Posterior cingulate gyrus (tissue), 11 donors: Measurements from ENCODE around the gene DRD4.
"Not testable (repeated sequence)": the region's sequence is repeated elsewhere in the genome, so short reads cannot be mapped to it uniquely, and the experiment has no call there.

Experiments used
- DNase-seq, 10 donors: peaks; one replicate each; pipeline versions ENCODE4 v3.0.0 to v3.0.0-alpha.2; 2020 to 2021; ENCODE audit warnings: mixed read lengths in 3 of 10
- intact Hi-C: fragments of 100-400 bp; cut with DNase I; formaldehyde crosslinking; loops from one replicate; pipeline ENCODE4 v1.15.1; 2023

DRD4 gene

DNA sequence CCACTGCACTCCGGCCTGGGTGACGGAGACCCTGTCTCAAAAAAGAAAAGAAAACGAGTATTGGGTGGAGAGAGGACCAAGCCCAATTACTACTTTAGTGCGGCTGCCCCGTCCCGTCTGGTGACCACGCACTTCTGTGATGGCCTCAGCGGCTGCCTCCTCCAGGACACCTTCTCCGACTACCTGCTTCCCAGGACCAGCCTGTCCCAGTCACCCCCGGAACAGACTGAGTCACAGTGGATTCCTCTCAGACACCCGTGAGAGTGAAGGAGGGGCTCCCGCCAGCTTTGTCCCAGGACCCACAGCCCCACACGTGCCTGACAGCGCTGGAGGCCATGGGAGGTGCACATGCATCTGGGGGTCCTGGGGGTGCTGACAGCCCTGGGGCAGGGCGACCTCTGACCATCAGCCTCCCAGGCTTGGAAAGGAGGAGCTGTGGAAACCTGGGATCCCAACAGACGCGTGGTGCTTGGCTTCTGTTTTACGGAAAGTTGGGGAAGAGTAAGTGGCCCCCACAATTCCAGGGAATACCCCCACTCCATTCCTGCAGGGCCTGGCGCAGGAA is 4.8 kb downstream of the DRD4 start:
- no peak for DNase-seq
- intact Hi-C loops, result no loop called here

DNA sequence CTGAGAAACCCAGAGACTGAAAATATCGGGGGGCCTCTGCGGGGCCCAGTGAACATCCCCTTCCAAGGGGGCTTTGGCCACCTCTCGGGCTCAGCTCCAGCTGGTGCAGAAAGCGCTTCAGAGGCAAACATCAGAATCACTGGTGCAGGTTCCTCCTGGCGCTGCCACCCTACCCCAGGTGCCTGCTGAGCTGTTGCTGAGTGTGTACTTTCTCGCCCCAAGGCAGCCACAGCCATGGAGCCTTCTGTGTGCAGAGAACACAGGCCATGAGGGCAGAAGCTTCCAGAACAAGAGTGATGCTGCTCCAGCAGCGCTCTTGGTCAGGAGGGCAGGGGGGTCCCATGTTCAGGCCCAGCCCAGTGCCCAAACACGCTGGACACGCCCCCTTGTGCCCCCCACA is 6.3 kb downstream of the DRD4 start:
- intact Hi-C loops, result no loop called here
- DNase-seq, result no peak

DNA sequence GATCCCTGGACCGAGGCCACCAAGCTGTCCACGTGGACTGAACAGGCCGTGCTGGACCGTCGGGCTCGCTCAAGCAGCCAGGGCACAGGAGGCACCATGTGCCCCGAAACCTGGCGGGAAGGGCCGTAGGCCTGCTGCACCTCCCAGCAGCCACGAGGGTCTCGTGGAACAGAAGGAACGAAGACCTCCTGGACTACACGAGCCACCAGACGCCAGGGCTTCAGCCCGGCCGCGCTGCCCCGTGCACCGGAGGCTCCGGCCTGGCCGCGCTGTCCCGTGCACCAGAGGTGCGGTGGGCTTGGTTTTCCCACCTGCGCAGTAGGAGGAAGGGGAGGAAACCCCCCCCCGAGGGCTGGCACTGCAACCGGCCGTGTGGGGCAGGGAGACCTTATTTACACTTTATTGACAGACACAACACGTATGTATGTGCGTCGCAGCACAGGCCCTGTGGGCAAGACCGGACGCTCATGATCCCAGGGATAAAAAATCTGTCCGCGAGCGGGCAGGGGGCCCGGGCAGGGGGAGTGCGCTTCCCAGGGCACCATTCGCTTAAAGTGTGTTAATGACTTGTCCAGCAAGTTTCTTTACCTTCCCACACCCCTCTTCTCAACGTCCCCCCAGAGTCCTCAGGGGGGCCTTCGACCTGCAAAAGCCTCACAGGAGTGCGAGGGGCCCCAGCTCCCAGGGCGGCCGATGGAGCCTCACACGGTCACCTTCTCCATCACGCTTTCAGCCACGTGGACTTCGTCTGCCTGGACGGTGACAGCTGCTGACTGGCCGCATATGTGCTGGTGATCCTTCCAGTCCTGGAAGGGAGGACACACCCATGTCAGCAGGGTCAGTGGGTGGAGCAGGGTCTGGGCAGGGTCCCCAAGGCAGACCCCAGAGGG is 7.0 kb downstream of the DRD4 start:
- intact Hi-C loops, result no loop called here
- no peak for DNase-seq

DNA sequence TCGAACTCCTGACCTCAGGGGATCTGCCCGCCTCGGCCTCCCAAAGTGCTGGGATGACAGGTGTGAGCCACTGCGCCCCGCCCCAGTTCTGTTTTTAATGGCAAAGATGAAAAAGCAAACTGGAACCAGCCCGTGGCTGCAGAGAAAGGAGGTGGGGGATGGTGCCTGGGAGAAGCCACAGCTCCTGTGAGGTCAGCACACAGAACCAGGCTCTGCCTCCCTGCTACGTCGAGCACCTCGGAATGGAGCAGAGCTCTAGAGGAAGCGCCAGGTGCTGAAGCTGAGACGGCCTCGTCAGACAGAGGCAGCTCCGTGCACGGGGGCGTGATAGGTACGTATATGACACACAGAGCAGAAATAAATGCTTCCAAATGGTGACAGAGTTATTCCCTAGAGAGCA is 8.5 kb downstream of the DRD4 start:
- intact Hi-C loops, result no loop called here
- DNase-seq, result no peak

DNA sequence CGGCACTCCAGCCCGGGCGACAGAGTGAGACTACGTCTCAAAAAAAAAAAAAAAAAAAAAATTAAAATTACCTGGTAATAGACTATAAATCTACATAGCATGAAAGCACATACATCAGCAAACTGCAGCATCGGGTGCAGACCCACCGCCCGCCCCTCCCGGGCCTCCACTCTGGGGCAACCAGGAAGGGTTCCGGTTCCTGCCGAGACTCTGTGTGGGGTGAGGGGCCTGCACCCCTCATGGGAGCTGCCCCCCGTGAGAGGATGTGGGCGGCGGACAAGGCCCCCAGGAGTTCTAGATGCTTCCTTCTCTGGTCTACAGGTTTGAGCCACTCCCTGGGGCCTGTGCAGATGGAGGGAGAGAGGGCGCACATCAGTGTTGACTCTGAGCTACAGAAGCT is 9.1 kb downstream of the DRD4 start:
- intact Hi-C loops, result no loop called here
- DNase-seq, result no peak

DNA sequence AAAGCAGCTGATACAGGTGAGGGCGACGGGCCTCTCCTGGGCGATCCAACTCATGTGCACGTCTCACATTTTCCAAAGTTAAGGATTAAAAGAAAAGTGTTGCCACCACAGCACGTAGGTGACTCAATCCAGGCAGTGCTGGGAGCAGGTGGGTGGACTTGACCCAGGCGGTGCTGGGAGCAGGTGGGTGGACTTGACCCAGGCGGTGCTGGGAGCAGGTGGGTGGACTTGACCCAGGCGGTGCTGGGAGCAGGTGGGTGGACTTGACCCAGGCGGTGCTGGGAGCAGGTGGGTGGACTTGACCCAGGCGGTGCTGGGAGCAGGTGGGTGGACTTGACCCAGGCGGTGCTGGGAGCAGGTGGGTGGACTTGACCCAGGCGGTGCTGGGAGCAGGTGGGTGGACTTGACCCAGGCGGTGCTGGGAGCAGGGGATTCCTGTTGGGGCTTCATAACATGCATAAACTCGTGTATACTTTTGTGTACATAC is 10.6 kb downstream of the DRD4 start:
- not testable (repeated sequence) for DNase-seq

DNA sequence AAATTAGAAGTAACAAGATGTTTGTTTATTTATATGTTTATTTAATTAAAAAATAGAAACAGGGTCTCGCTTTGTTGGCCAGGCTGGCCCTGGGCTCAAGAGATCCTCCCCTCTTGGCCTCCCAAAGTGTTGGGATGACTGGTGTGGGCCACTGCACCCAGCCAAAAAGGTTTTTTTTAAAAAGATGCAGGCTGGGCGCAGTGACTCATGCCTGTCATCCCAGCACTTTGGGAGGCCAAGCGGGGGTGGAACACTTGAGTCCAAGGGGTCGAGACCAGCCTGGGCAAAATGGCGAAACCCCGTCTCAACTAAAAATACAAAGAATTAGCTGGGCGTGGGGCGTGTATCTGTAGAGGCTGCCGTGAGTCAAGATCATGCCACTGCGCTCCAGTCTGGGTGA is 13.4 kb downstream of the DRD4 start:
- DNase-seq, result no peak

More for the DNA sequence above, 10.6 kb downstream of the DRD4 start:
- intact Hi-C loops, result not testable (repeated sequence)

DNA sequence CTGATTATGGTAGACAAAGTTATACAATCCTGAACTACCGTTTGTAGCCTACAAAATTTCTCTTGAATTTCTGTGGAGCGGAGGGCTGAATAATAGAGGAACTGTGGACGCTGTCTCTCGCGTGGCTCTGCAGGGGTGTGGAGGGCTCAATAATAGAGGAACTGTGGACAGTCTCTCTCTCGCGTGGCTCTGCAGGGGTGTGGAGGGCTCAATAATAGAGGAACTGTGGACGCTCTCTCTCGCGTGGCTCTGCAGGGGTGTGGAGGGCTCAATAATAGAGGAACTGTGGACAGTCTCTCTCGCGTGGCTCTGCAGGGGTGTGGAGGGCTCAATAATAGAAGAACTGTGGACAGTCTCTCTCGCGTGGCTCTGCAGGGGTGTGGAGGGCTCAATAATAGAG is 16.1 kb downstream of the DRD4 start:
- DNase-seq, intact Hi-C loops: not testable (repeated sequence)

More for the DNA sequence above, 13.4 kb downstream of the DRD4 start:
- intact Hi-C loops, result no loop called here

DNA sequence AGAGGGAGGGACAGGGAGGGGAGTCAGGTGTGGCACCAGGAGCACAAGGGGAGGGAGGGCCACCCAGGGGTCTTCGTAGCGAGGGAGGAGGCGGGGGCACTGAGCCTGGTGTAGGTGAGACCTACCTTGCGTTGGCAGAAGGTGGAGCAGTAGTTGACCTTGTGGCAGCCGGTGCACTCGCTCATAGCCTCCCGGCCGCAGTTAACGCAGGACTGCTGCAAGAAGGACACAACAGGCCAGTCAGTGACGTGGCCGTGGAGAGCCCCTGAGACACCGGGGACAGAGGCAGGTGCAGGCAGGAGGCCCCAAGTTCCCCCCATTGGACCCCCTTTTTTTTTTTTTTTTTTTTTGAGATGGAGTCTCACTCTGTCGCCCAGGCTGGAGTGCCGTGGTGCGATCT is 16.8 kb downstream of the DRD4 start:
- intact Hi-C loops, result no loop called here
- peak in 1 of 10 donors; percentile 74 for DNase-seq

DNA sequence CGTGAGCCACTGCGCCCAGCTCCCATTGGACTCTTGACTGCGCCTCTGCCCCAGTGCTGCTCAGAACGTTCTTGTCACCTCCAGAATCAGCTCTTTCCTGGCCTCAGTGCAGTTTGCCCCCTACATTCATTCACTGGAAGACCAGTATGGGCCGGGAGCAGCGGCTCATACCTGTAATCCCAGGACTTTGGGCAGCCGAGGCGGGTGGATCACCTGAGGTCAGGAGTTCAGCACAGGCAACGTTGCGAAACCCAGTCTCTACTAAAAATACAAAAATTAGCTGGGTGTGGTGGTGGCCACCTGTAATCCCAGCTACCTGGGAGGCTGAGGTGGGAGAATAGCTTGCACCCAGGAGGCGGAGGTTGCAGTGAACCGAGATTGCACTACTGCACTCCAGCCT is 17.4 kb downstream of the DRD4 start:
- DNase-seq, result peak in 1 of 10 donors; percentile 56
- intact Hi-C loops, result not testable (repeated sequence)

DNA sequence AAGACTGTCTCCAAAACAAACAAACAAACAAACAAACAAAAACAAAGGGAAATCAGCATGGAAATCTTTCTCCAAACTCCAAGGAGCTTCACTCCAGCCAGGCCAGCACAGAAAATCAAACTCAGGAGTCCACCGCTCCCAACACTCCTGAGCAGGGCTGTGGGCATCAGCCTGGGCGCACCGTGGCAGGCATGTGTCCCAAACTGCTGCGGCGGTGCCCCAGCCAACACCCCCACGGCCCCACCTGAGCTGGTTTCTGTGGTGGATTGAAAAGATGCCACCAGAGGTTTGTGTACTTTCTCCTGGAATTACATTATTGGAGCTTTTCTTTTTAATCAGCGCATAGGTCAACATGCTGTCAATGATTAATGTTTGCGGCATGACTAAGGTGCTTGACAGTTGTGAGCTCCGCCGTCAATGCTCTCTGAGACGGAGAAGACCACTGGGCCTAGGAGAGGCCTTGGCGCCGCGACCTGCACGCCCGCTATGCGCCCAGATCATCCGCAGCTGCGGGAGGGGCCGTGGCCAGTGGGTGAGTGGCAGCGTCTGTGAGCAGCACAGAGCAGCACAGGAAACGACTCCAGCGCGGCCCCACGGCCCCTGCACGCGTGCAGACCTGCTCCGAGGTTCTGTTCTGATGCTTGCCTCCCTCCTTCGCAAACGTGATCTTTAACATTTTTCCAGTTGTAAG is 18.1 kb downstream of the DRD4 start:
- no peak for DNase-seq

DNA sequence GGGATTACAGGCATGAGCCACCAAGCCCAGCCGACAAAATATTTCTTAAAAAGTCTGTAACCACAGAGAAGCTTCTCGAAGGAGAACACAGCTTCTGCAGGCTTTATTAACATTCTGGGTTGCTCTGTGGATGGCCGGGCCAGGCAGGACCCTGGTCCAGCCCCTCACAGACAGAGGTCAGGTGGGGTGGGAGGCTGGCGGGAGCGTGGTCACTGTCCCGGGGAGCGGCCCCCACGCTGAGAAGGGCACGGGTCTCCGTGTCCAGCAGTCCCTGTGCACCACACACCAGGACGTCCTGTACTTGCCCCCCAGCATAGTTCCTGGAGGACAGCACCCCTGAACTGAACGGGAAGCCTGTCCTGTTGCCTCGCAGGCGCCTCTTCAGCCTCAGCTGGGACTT is 19.4 kb downstream of the DRD4 start:
- intact Hi-C loops, result no loop called here
- peak in 1 of 10 donors; percentile 69 for DNase-seq

More for the DNA sequence above, 18.1 kb downstream of the DRD4 start:
- intact Hi-C loops, result no loop called here

DNA sequence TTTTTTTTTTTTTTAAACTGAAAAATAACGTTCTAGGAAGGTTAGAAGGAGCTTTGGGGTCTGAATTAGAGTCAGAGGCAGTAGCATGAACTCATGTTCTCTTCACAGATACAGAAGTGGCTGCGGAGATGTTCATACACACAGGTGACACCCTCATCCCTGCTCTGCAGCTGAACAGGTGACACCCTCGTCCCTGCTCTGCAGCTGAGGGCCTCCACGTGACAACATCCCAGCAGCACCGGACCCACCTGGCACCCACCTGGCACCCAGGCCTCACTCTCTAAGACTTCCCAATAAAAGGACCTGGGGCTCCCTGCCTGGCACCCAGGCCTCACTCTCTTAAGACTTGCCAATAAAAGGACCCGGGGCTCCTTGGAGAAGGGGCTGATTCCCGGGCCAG is 19.8 kb downstream of the DRD4 start:
- intact Hi-C loops, result no loop called here
- DNase-seq, result no peak

DNA sequence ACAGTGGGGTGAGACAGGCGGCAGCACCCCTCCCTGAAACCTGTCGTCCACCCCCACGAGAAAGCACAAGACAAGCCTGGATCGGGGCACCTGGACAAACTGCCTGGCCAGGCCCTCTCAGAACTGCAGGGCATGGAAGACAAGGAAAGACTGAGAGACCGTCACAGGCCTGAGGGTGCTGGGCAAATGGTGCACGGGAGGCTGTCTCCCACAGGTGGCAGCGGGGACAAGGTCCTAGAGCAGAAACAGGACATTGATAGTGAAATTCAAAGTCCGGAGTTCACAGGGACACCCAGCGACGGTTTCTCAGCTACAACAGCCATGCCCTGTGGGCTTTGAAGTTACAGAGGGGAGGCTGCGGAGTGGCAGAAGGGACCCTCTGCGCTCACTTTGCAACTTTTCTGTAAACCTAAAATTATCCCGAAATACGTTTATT is 20.6 kb downstream of the DRD4 start:
- no peak for DNase-seq
- intact Hi-C loops, result no loop called here

DNA sequence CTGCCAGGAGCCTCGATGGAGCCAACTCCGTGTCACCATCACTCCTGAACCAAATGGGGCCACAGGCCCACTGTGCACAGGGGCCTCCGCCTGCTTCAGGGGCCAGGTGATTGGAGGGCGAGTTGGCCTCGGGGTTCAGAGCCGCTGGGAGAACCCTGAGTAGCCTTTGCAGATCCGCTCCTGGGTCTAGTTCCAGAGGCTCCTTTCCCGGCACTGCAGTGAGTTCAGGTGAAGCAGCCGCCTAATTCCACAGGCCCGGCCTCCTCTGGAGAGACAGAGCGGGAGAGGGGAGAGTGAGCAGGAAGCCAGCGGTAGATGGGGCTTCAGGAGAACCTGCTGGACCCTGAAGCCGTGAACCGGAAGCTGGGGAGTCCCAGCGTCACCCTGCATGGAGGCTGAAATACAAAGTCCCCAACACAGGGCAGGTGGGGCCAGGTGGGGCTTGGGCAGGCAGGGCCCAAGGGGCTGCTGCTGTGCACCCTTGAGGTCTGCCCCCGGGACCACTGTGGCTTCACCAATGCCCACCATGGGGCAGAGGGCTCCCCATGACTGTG is 22.5 kb downstream of the DRD4 start:
- intact Hi-C loops, result loop anchor here (10.0 kb wide), 1 partner anchor 105 kb away; no protein-coding TSS in a partner anchor
- DNase-seq, result peak in 1 of 10 donors; percentile 66

DNA sequence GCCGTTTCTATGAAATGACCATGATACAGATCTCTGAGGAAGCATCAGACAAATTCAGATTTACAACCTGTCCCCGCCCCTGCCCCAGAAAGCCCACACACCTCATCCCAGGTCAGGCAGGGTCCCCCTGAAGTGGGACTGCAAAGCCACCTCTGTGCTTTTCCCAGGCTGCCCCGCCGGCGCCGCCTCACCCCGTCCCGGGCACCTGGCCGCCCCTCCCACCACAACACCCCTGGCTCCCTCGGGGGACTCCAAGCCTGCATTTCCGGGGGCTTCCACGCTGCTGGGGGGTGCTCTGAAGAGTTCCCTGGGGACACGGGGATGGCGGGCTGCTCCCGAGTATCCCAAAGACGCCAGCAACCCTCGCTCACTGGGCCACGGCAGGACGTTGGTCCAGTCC is 23.2 kb downstream of the DRD4 start:
- peak in 2 of 10 donors; percentile 27 to 72 for DNase-seq
- intact Hi-C loops, result loop anchor here (10.0 kb wide), 1 partner anchor 105 kb away; no protein-coding TSS in a partner anchor

DNA sequence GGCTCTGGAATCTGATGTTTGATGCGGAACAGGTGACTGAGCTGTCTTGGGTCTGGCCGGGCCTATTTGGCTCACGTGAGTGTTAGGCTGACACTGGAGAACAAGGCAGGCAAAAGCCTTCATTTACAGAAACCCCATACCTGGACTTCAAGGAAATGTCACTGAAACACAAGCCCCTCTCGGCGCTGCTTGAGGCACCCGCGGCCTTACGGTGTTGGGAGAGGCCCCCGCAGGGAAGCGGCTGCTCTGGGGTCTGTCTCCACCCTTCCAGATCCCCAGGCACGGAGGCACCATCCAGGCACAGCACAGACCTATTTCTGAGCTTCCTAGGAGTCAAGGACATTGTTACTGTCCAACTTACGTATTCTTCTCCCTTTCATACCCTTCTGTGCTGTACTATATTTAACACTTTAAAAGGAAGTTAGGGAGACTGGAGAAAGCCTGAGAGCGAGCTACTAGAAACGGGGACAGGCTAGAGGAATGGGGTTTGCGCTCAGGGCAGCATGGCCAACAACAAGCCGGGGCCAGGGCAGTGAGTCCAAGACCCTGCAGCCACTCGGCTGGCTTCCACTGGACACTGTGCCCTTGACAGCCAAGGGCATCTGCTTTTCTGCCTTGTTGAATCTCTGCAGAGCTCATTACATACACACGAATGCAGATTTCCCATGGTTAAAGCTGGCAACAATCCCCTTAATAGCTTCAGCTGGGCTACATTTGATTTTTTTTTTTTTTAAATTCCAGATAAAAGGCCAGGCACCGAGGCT is 23.8 kb downstream of the DRD4 start:
- DNase-seq, result peak in 2 of 10 donors; percentile 51 to 71
- intact Hi-C loops, result loop anchor here (10.0 kb wide), 1 partner anchor 104 kb away; no protein-coding TSS in a partner anchor

DNA sequence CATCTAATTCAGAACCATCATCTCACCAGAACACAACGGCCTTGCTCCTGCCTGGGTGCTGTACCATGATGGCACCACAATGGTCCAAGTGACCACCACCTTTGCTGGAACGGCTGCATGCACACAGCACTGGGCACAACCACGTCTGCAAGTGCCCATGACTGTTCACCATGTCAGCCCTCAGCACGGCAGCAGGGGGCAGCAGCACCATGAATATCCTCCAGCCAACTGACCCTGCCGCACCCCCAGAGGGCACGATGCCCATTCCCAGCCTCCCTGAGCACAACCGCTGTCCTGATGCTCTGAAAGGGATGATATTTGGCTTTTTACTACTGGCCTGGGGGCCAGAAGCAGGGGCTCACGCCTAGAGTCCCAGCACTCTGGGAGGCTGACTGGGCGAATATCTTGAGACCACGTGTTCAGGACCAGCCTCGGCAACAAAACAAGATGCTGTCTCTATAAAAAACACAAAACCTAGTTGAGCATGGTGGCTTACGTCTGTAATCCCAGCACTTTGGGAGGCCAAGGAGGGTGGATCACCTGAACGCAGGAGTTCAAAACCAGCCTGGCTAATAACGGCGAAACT is 25.7 kb downstream of the DRD4 start:
- DNase-seq, result peak in 9 of 10 donors; percentile 49 to 95 (median 71)
- intact Hi-C loops, result loop anchor here (1.0 to 10.0 kb wide), 2 partner anchors 61 to 102 kb away; no protein-coding TSS in a partner anchor

DNA sequence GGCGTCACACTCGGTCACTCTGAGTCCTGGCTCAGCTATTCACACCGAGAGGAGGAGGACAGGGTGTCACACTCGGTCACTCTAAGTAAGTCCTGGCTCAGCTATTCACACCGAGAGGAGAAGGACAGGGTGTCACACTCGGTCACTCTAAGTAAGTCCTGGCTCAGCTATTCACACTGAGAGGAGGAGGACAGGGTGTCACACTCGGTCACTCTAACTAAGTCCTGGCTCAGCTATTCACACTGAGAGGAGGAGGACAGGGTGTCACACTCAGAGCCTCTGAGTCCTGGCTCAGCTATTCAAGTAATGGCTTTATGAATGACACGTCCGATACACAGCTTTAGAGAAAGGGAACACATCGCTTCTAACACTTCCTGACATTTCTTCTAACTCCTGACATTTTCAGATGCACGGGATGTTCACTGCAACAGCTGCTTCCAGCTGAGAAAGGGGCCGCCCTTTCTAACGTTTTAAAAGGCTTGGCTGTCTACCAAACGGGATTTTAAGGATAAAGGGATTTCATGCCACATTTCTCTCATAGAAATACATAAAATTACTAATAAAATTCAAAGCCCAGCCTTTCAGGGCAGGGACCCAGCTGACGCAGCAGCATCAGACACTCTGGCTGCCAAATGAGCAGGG is 28.1 kb downstream of the DRD4 start:
- DNase-seq, result no peak
- intact Hi-C loops, result loop anchor here (10.0 kb wide), 1 partner anchor 100 kb away; no protein-coding TSS in a partner anchor
